ENCODE results near the gene SYCP2. TPM values are rescaled to one million over a fixed set of nuclear protein-coding genes. Genes with fewer than 3 reads are reported as not detected.

Gene SYCP2
- total RNA-seq, 1 donor from 2014 or later, result 1.6 TPM

DNA sequence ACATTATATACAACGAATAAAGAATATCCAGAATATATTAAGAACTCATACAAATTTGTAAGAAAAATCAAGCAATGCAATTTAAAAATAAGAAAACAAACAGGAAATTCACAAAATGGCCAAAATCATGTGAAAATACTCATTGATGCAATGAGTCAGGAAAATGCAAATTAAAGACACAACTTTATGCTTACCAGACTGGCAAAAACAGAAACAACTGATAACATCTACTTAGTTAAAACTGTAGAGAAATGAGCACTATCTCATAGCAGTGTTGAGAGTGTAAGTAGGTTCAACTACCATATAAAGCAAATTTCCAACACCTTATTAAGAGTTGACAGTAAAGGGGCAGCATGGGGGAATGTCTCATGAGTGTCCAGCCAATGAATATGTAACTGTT is 62.3 kb downstream of the SYCP2 start:
- no peak for DNase-seq (ENCODE audit: extremely low spot score, unreplicated experiment)
- Mint-ChIP-seq H3K36me3 (no peaks in the 10 kb centered on the region), H3K4me1 (ENCODE audit: unreplicated experiment) (no peaks in the 10 kb centered on the region), H3K4me3 (no peak overlapping the region), H3K27me3 (peaks cover 3% of the 10 kb centered on the region), H3K27ac (no peak overlapping the region), H3K9me3 (no peaks in the 10 kb centered on the region)
- TF ChIP-seq, protein P1, sequence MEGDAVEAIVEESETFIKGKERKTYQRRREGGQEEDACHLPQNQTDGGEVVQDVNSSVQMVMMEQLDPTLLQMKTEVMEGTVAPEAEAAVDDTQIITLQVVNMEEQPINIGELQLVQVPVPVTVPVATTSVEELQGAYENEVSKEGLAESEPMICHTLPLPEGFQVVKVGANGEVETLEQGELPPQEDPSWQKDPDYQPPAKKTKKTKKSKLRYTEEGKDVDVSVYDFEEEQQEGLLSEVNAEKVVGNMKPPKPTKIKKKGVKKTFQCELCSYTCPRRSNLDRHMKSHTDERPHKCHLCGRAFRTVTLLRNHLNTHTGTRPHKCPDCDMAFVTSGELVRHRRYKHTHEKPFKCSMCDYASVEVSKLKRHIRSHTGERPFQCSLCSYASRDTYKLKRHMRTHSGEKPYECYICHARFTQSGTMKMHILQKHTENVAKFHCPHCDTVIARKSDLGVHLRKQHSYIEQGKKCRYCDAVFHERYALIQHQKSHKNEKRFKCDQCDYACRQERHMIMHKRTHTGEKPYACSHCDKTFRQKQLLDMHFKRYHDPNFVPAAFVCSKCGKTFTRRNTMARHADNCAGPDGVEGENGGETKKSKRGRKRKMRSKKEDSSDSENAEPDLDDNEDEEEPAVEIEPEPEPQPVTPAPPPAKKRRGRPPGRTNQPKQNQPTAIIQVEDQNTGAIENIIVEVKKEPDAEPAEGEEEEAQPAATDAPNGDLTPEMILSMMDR (conservative IDR thresholded peaks at IDR 0.05), result no peak

- no peak for DNase-seq (ENCODE audit: extremely low spot score, unreplicated experiment)
- Mint-ChIP-seq H3K4me1 (ENCODE audit: unreplicated experiment) (no peaks in the 10 kb centered on the region), H3K36me3 (no peaks in the 10 kb centered on the region), H3K4me3 (no peak overlapping the region), H3K27me3 (peaks cover 16% of the 10 kb centered on the region), H3K27ac (no peak overlapping the region), H3K9me3 (no peaks in the 10 kb centered on the region)
- TF ChIP-seq, protein P1 (conservative IDR thresholded peaks at IDR 0.05), result no peak
Observed at GRCh38 chr20:59866338-59866737, 67.1 kb downstream of the SYCP2 start.

- no peak overlapping the region for H3K27ac Mint-ChIP-seq
- DNase-seq (ENCODE audit: extremely low spot score, unreplicated experiment), result no peak
- H3K4me1 Mint-ChIP-seq (ENCODE audit: unreplicated experiment), result no peaks in the 10 kb centered on the region
- TF ChIP-seq, protein P1 (conservative IDR thresholded peaks at IDR 0.05), result no peak
- H3K4me3 Mint-ChIP-seq, result no peak overlapping the region
- H3K9me3 Mint-ChIP-seq, result no peaks in the 10 kb centered on the region
- H3K27me3 Mint-ChIP-seq, result peaks cover 16% of the 10 kb centered on the region
- no peaks in the 10 kb centered on the region for H3K36me3 Mint-ChIP-seq
Observed at GRCh38 chr20:59864726-59865125, 68.7 kb downstream of the SYCP2 start.

GRCh38 chr20:59863058-59863457 is 70.4 kb downstream of the SYCP2 start:
- DNase-seq (ENCODE audit: extremely low spot score, unreplicated experiment), result no peak
- Mint-ChIP-seq H3K9me3 (peaks cover 8% of the 10 kb centered on the region), H3K36me3 (no peaks in the 10 kb centered on the region), H3K27me3 (peaks cover 13% of the 10 kb centered on the region), H3K4me1 (ENCODE audit: unreplicated experiment) (no peaks in the 10 kb centered on the region), H3K4me3 (no peak overlapping the region), H3K27ac (no peak overlapping the region)
- TF ChIP-seq, protein P1 (conservative IDR thresholded peaks at IDR 0.05), result no peak

GRCh38 chr20:59861401-59861800 is 72.0 kb downstream of the SYCP2 start:
- no peak overlapping the region for H3K27ac Mint-ChIP-seq
- H3K36me3 Mint-ChIP-seq, result no peaks in the 10 kb centered on the region
- peaks cover 13% of the 10 kb centered on the region for H3K27me3 Mint-ChIP-seq
- no peak for DNase-seq (ENCODE audit: extremely low spot score, unreplicated experiment)
- no peaks in the 10 kb centered on the region for H3K4me1 Mint-ChIP-seq (ENCODE audit: unreplicated experiment)
- H3K4me3 Mint-ChIP-seq, result no peak overlapping the region
- H3K9me3 Mint-ChIP-seq, result peaks cover 8% of the 10 kb centered on the region
- TF ChIP-seq, protein P1 (conservative IDR thresholded peaks at IDR 0.05), result no peak

DNA sequence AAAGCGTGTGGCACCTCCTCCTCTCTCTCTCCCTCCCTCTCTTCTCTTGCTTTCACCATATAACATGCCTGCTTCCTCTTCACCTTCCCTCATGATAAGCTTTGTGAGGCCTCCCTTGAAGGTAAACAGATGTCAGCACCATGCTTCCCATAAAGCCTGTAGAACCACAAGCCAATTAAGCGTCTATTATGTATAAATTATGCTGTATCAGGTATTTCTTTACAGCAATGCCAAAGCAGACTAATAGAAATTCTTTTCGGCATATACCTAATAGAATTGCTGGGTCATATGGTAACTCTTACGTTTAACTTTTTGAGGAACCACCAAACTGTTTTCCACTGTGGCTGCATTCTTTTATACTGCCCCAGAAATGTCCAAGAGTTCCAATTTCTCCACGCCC is 75.0 kb downstream of the SYCP2 start:
- H3K27me3 Mint-ChIP-seq, result peaks cover 13% of the 10 kb centered on the region
- H3K4me3 Mint-ChIP-seq, result no peak overlapping the region
- no peak for DNase-seq (ENCODE audit: extremely low spot score, unreplicated experiment)
- no peaks in the 10 kb centered on the region for H3K4me1 Mint-ChIP-seq (ENCODE audit: unreplicated experiment)
- H3K36me3 Mint-ChIP-seq, result no peaks in the 10 kb centered on the region
- TF ChIP-seq, protein P1 (conservative IDR thresholded peaks at IDR 0.05), result no peak
- no peak overlapping the region for H3K27ac Mint-ChIP-seq
- H3K9me3 Mint-ChIP-seq, result peaks cover 8% of the 10 kb centered on the region
